IMR-90 (cell line): ENCODE results near the gene GATAD2A. TPM values are rescaled to one million over a fixed set of nuclear protein-coding genes. Genes with fewer than 3 reads are reported as not detected.

Source experiments
- ATAC-seq: fragments of 200-7000 bp; cut with Tn5 transposase; 2 replicates; pipeline ENCODE4 v1.9.1; 2020; ENCODE audit warnings: low read depth, mild to moderate bottlenecking, moderate library complexity
- BruUV-seq: library from RNA; stranded (reverse); fragments of 400-500 nt; replicated peaks from 2 replicates; lab custom pipeline; 2021; lab: Mats Ljungman, UMichigan
- CTCF ChIA-PET: fragments of 300-600 bp; formaldehyde crosslinking; extraction: SDS; loops from one replicate; lab custom pipeline; 2021; ENCODE audit warnings: antibody characterized with exemption; lab: Yijun Ruan, JAX
- POLR2A ChIA-PET: fragments of 300-600 bp; sonication (Branson Sonifier 250); formaldehyde crosslinking; loops from one replicate; lab custom pipeline; 2022; ENCODE audit warnings: antibody characterized with exemption; ENCODE audit not compliant: unreplicated experiment; lab: Charles Lee
- DNase-seq: peaks from one replicate; pipeline ENCODE4 v3.0.0; 2013
- H2AFZ ChIP-seq: replicated peaks from 2 replicates; pipeline ENCODE3; 2013; ENCODE audit warnings: low read length, mild to moderate bottlenecking; ENCODE audit not compliant: poor library complexity
- H2AK5ac ChIP-seq: 2 replicates; pipeline ENCODE4 v1.6.1; 2013; ENCODE audit warnings: low read depth, low read length, inconsistent platforms
- H2AK9ac ChIP-seq: replicated peaks from 2 replicates; pipeline ENCODE3; 2013; ENCODE audit warnings: mild to moderate bottlenecking, low read depth, low read length, moderate library complexity; ENCODE audit not compliant: poor library complexity
- H2BK120ac ChIP-seq: 2 replicates; pipeline ENCODE4 v1.6.1; 2013; ENCODE audit warnings: low read depth, low read length, inconsistent platforms
- H2BK15ac ChIP-seq: 3 replicates; pipeline ENCODE4 v1.6.1; 2013; ENCODE audit warnings: low read depth, low read length, inconsistent platforms
- H2BK20ac ChIP-seq: 2 replicates; pipeline ENCODE4 v1.6.1; 2013; ENCODE audit warnings: low read depth, mild to moderate bottlenecking, inconsistent platforms, low read length, moderate library complexity
- H2BK5ac ChIP-seq: 2 replicates; pipeline ENCODE4 v1.6.1; 2013; ENCODE audit warnings: mild to moderate bottlenecking, low read depth, low read length, inconsistent platforms; ENCODE audit not compliant: poor library complexity, severe bottlenecking
- H3K14ac ChIP-seq: replicated peaks from 2 replicates; pipeline ENCODE4 v1.6.1; 2013; ENCODE audit warnings: low read depth, low read length, inconsistent platforms
- H3K18ac ChIP-seq: 2 replicates; pipeline ENCODE4 v1.6.1; 2013; ENCODE audit warnings: low read depth, low read length, control low read depth
- H3K23ac ChIP-seq: 2 replicates; pipeline ENCODE4 v1.6.1; 2013; ENCODE audit warnings: low read depth, low read length, inconsistent platforms
- H3K27ac ChIP-seq: 2 replicates; pipeline ENCODE4 v1.5.1; 2013; ENCODE audit warnings: mild to moderate bottlenecking, control low read depth, low read length; ENCODE audit not compliant: insufficient read depth
- H3K27me3 ChIP-seq: 2 replicates; pipeline ENCODE4 v1.6.1; 2013; ENCODE audit warnings: low read length; ENCODE audit not compliant: control insufficient read depth, insufficient read depth
- H3K36me3 ChIP-seq: 2 replicates; pipeline ENCODE4 v1.6.1; 2013; ENCODE audit warnings: low read length, mixed read lengths; ENCODE audit not compliant: control insufficient read depth, insufficient read depth
- H3K4ac ChIP-seq: 2 replicates; pipeline ENCODE4 v1.6.1; 2013; ENCODE audit warnings: low read depth, low read length, inconsistent platforms
- H3K4me1 ChIP-seq: 2 replicates; pipeline ENCODE4 v1.6.1; 2013; ENCODE audit warnings: low read length, mixed read lengths; ENCODE audit not compliant: control insufficient read depth, insufficient read depth
- H3K4me2 ChIP-seq: 2 replicates; pipeline ENCODE4 v1.6.1; 2013; ENCODE audit warnings: low read depth, mild to moderate bottlenecking, control low read depth, low read length, moderate library complexity
- H3K4me3 ChIP-seq: 2 replicates; pipeline ENCODE4 v1.5.1; 2013; ENCODE audit warnings: low read depth, mild to moderate bottlenecking, control low read depth, low read length, moderate library complexity; ENCODE audit not compliant: insufficient read depth
- H3K56ac ChIP-seq: 2 replicates; pipeline ENCODE4 v1.6.1; 2013; ENCODE audit warnings: low read length, inconsistent platforms; ENCODE audit not compliant: insufficient read depth; ENCODE audit errors: extremely low read depth
- H3K79me1 ChIP-seq, 2 experiments: 2 replicates each; pipeline ENCODE4 v1.6.1; 2013; ENCODE audit warnings: low read length in 2 of 2, inconsistent platforms in 1 of 2, low read depth in 1 of 2
- H3K9ac ChIP-seq: 2 replicates; pipeline ENCODE4 v1.6.1; 2013; ENCODE audit warnings: low read depth, low read length, control low read depth
- H3K9me1 ChIP-seq: 2 replicates; pipeline ENCODE4 v1.6.1; 2013; ENCODE audit warnings: low read length, inconsistent platforms; ENCODE audit not compliant: insufficient read depth
- H3K9me3 ChIP-seq: 2 replicates; pipeline ENCODE4 v1.6.1; 2013; ENCODE audit warnings: low read length; ENCODE audit not compliant: control insufficient read depth, insufficient read depth
- H4K20me1 ChIP-seq: 2 replicates; pipeline ENCODE4 v1.6.1; 2013; ENCODE audit warnings: low read length, inconsistent platforms; ENCODE audit not compliant: insufficient read depth
- H4K5ac ChIP-seq: 2 replicates; pipeline ENCODE4 v1.6.1; 2013; ENCODE audit warnings: mild to moderate bottlenecking, low read depth, low read length, control low read depth
- H4K8ac ChIP-seq, 2 experiments: 2 replicates each; pipeline ENCODE4 v1.6.1; 2013; ENCODE audit warnings: low read depth in 2 of 2, low read length in 2 of 2, control low read depth in 1 of 2, inconsistent platforms in 1 of 2
- H4K91ac ChIP-seq: 2 replicates; pipeline ENCODE4 v1.6.1; 2013; ENCODE audit warnings: low read depth, low read length, inconsistent platforms; ENCODE audit not compliant: insufficient read depth
- NFE2L2 ChIP-seq: fragments of 150-350 bp; IDR thresholded peaks from 2 replicates; pipeline ENCODE4 v1.6.1; 2016; ENCODE audit warnings: low read depth, mild to moderate bottlenecking, low read length
- WGBS, 2 experiments: methylation state at CpG; one replicate each; pipeline versions ENCODE4 v1.1.5 to v1.1.7; 2013; ENCODE audit warnings: missing lambda C conversion rate in 2 of 2; ENCODE audit not compliant: insufficient read length in 1 of 2; ENCODE audit errors: extremely low coverage in 2 of 2; 5-methylcytosine and 5-hydroxymethylcytosine counted together
- dilution Hi-C: fragments of 300-500 bp; cut with HindIII; formaldehyde crosslinking; loops from one replicate; pipeline ENCODE4 v1.14.3; 2018; ENCODE audit warnings: low sequenced_read_pairs; ENCODE audit not compliant: unreplicated experiment
- in situ Hi-C: fragments of 300-500 bp; cut with MboI; formaldehyde crosslinking; loops from 3 replicates; pipeline ENCODE4 v1.14.3; 2019; ENCODE audit warnings: low sequenced_read_pairs, inconsistent platforms, mixed read lengths
- intact Hi-C: fragments of 100-400 bp; cut with micrococcal nuclease; formaldehyde crosslinking; loops from 2 replicates; pipeline ENCODE4 v1.10.0; 2022
- polyA plus RNA-seq, 3 experiments: library from polyadenylated mRNA; depleted of rRNA; stranded (reverse); fragments of >200 nt; gene quantifications; 2 replicates each; pipeline ENCODE4 v1.2.3, GENCODE V29; 2012; ENCODE audit warnings: low replicate concordance in 1 of 3
- total RNA-seq: library from RNA; depleted of rRNA; stranded (reverse); fragments of >200 nt; gene quantifications from 2 replicates; pipeline ENCODE4 v1.2.3, GENCODE V29; 2012

Gene GATAD2A
- total and polyA plus RNA-seq, 2 of the 4 experiments (the other 2 are of a cell fraction) = 23.5 to 33.2 TPM

- H3K56ac ChIP-seq = no peak overlapping the region
- no peak overlapping the region for H4K91ac ChIP-seq
- H4K8ac ChIP-seq = no peak overlapping the region
- DNase-seq = no peak
- no peak overlapping the region for H2BK120ac ChIP-seq
- no peak for TF ChIP-seq NFE2L2
- no peak overlapping the region for H2BK20ac ChIP-seq
- H2AK5ac ChIP-seq = no peak overlapping the region
- peaks cover 0 to 3% of the 10 kb centered on the region in 2 experiments; a peak in 2 of 4 replicates for H3K79me1 ChIP-seq
- no peak overlapping the region for H3K4me2 ChIP-seq
- H3K4me1 ChIP-seq = no peaks in the 10 kb centered on the region
- in situ Hi-C loops (no loop called here), dilution Hi-C loops (no loop called here), intact Hi-C loops (no loop called here)
- H2BK5ac ChIP-seq = no peak overlapping the region
- no peak for ATAC-seq
- no TSS peak for BruUV-seq
- ChIA-PET POLR2A (no interaction called here), CTCF (interaction anchor here (1.1 kb wide), 1 partner anchor 165 kb away, joined by 3 read pairs; no protein-coding TSS in a partner anchor)
- WGBS, 2 experiments = 100% methylated on average over 2 of the region's 8 CpGs; no CpG with 5 or more reads in 1 of the 2 experiments
- H3K27me3 ChIP-seq = no peaks in the 10 kb centered on the region
- H2BK15ac ChIP-seq = no peak overlapping the region
- no peak overlapping the region for H3K23ac ChIP-seq
- no peaks in the 10 kb centered on the region for H3K9me3 ChIP-seq
- H4K20me1 ChIP-seq = no peaks in the 10 kb centered on the region; the same call in 1 of the 2 replicates
- H2AK9ac ChIP-seq = no peak overlapping the region
- H3K9me1 ChIP-seq = peaks cover 5% of the 10 kb centered on the region; the same call in 1 of the 2 replicates
- no peak overlapping the region for H3K27ac ChIP-seq
- H2AFZ ChIP-seq = no peak overlapping the region
- H3K4me3 ChIP-seq = no peak overlapping the region
- no peak overlapping the region for H3K4ac ChIP-seq
- H3K18ac ChIP-seq = no peak overlapping the region
- peaks cover 39% of the 10 kb centered on the region for H3K36me3 ChIP-seq
- H3K9ac ChIP-seq = no peak overlapping the region
- H4K5ac ChIP-seq = no peak overlapping the region
- H3K14ac ChIP-seq = no peak overlapping the region
Measured at GRCh38 chr19:19507354-19507753, 101.9 kb downstream of the GATAD2A start.
